ENCODE data around the gene SPAG9.
A peak's percentile ranks its signal among the peaks of the same experiment; 100 is the strongest.

SPAG9 gene

DNA sequence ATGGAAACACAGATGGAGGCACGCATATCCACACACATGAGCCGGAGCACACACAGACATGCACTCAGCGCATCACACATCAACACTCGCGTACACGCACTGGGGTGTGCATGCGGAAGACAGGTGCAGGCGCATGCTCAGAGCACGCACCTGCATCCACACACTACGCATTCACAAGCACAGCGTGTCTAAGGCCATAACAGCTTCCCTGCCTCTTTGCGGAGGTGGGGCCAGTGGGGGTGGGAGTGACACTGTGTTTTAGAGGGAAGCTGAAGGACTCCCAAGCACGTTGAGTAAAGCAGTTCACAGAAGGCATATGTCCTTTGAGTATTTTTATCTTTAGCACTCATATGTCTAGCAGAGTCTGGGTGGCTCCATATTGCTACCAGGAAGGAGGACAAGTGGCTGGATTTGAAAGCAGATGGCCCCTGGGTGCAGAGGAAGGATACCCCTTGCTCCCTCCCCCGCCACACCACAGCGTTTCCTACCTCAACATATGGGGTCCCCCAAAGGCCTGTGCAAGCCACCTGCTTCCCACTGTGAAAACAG lies 185.9 kb downstream of the SPAG9 start:
- no peak overlapping the region for H3K14ac ChIP-seq (ENCODE audit: low read length)
- H3K36me3 ChIP-seq (replicated peaks in 1 of 2; ENCODE audit: control insufficient read depth in 2 of 2, insufficient read depth in 2 of 2, low read length in 2 of 2) = no peaks in the 10 kb centered on the region
- peaks cover 10 to 14% of the 10 kb centered on the region in 2 donors for H3K4me1 ChIP-seq (ENCODE audit: control insufficient read depth in 2 of 2, insufficient read depth in 1 of 2, low read depth in 1 of 2, low read length in 2 of 2)
- peak overlapping the region; percentile 70 for H3K18ac ChIP-seq (ENCODE audit: low read length)
- no CpG with 5 or more reads among the region's 15 CpGs for whole genome bisulfite sequencing, 2 donors (ENCODE audit: extremely low coverage in 2 of 2, insufficient read length in 2 of 2, insufficient replicate concordance in 1 of 2)
- H3K27me3 ChIP-seq (ENCODE audit: control insufficient read depth in 3 of 3, insufficient read depth in 3 of 3, low read depth in 1 of 3, low read length in 3 of 3) = no peaks in the 10 kb centered on the region
- no peak overlapping the region for H4K91ac ChIP-seq (ENCODE audit: low read depth, low read length, poor library complexity)
- H3K4me3 ChIP-seq (ENCODE audit: low read length in 2 of 2) = no peak overlapping the region
- no peak overlapping the region for H2BK5ac ChIP-seq (ENCODE audit: low read length)
- no peak overlapping the region for H2BK12ac ChIP-seq (ENCODE audit: low read length)
- H2AFZ ChIP-seq (ENCODE audit: low read length) = no peak overlapping the region
- DNase-seq (ENCODE audit: low spot score) = no peak
- H3K9ac ChIP-seq (ENCODE audit: low read depth, low read length, poor library complexity) = no peak overlapping the region
- no peak overlapping the region for H2BK120ac ChIP-seq (ENCODE audit: low read depth, low read length)
- peak overlapping the region; percentile 1 for H2BK15ac ChIP-seq (ENCODE audit: low read length)
- no peak overlapping the region for H3K4ac ChIP-seq (ENCODE audit: low read length)
- H3K79me1 ChIP-seq (ENCODE audit: low read depth, low read length) = no peaks in the 10 kb centered on the region
- no peaks in the 10 kb centered on the region for H3K9me3 ChIP-seq (replicated peaks in 1 of 2; ENCODE audit: control insufficient read depth in 2 of 2, insufficient read depth in 1 of 2, low read depth in 1 of 2, low read length in 2 of 2)
- H2AK5ac ChIP-seq (ENCODE audit: low read depth, low read length) = no peak overlapping the region
- no peak overlapping the region for H4K8ac ChIP-seq (ENCODE audit: low read depth, low read length)
- H3K23ac ChIP-seq (ENCODE audit: low read depth, low read length, poor library complexity) = no peak overlapping the region
- no peak overlapping the region for H3K4me2 ChIP-seq (ENCODE audit: insufficient read depth, low read length, poor library complexity, severe bottlenecking)
- H3K27ac ChIP-seq (replicated peaks; ENCODE audit: low read length) = no peak overlapping the region

GRCh38 chr17:50934161-50934560 lies 186.5 kb downstream of the SPAG9 start:
- no peaks in the 10 kb centered on the region for H3K9me3 ChIP-seq (replicated peaks in 1 of 2; ENCODE audit: control insufficient read depth in 2 of 2, insufficient read depth in 1 of 2, low read depth in 1 of 2, low read length in 2 of 2)
- H2BK12ac ChIP-seq (ENCODE audit: low read length) = no peak overlapping the region
- no peak overlapping the region for H2AK5ac ChIP-seq (ENCODE audit: low read depth, low read length)
- H3K36me3 ChIP-seq (replicated peaks in 1 of 2; ENCODE audit: control insufficient read depth in 2 of 2, insufficient read depth in 2 of 2, low read length in 2 of 2) = no peaks in the 10 kb centered on the region
- H4K8ac ChIP-seq (ENCODE audit: low read depth, low read length) = no peak overlapping the region
- no peak overlapping the region for H3K27ac ChIP-seq (replicated peaks; ENCODE audit: low read length)
- H4K91ac ChIP-seq (ENCODE audit: low read depth, low read length, poor library complexity) = no peak overlapping the region
- no peak overlapping the region for H3K9ac ChIP-seq (ENCODE audit: low read depth, low read length, poor library complexity)
- no peak overlapping the region for H2BK15ac ChIP-seq (ENCODE audit: low read length)
- H2AFZ ChIP-seq (ENCODE audit: low read length) = no peak overlapping the region
- no peak overlapping the region for H3K4me2 ChIP-seq (ENCODE audit: insufficient read depth, low read length, poor library complexity, severe bottlenecking)
- H3K4me1 ChIP-seq (ENCODE audit: control insufficient read depth in 2 of 2, insufficient read depth in 1 of 2, low read depth in 1 of 2, low read length in 2 of 2) = peaks cover 11 to 12% of the 10 kb centered on the region in 2 donors
- no peak for DNase-seq (ENCODE audit: low spot score)
- no peak overlapping the region for H3K14ac ChIP-seq (ENCODE audit: low read length)
- H3K23ac ChIP-seq (ENCODE audit: low read depth, low read length, poor library complexity) = no peak overlapping the region
- H3K4me3 ChIP-seq (ENCODE audit: low read length in 2 of 2) = no peak overlapping the region
- H3K4ac ChIP-seq (ENCODE audit: low read length) = no peak overlapping the region
- no peak overlapping the region for H2BK120ac ChIP-seq (ENCODE audit: low read depth, low read length)
- no CpG with 5 or more reads among the region's 4 CpGs for WGBS, 2 donors (ENCODE audit: extremely low coverage in 2 of 2, insufficient read length in 2 of 2, insufficient replicate concordance in 1 of 2)
- H3K27me3 ChIP-seq (ENCODE audit: control insufficient read depth in 3 of 3, insufficient read depth in 3 of 3, low read depth in 1 of 3, low read length in 3 of 3) = no peaks in the 10 kb centered on the region
- no peak overlapping the region for H3K18ac ChIP-seq (ENCODE audit: low read length)
- H3K79me1 ChIP-seq (ENCODE audit: low read depth, low read length) = no peaks in the 10 kb centered on the region
- H2BK5ac ChIP-seq (ENCODE audit: low read length) = no peak overlapping the region

DNA sequence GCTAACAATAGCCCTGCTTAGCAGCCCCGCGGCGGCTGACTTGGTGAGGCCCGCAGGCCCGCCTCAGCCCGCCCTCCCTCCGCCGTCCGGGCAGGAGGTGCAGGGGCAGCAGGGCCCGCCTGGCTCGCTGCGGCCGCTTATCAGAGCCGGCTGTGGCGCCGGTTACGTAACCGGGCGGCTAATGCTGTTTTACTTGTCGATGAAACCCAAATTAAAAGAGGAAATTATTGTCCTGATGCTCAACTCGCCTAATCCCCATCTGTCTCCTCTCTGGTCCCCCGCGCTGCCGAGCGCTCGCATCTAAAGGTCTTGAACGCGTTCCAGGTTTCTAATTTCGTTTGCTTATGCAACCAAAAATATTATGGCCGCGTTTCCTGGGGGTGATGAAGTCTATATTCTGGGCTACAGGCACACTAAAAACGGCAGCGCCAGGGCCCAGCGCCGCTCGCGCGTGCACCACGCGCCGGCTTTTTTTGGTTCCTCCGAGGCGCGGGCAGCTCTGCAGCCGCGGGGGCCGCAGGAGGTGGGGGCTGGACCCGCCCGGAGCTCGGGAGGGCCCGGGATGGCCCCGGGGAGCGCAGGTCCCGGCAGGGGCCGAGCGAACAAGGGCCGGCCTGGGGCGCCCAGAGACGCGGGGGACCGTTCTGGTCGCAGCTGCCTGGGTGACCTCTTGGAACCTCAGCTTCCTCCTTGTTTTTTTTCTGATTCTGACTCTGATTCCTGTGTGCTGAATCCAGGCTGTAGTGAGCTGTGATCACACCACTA lies 189.3 kb downstream of the SPAG9 start:
- Histone ChIP-seq H3K9ac (ENCODE audit: low read depth, low read length, poor library complexity) (no peak overlapping the region), H2BK120ac (ENCODE audit: low read depth, low read length) (peak overlapping the region; percentile 51), H2BK12ac (ENCODE audit: low read length) (no peak overlapping the region), H2AK5ac (ENCODE audit: low read depth, low read length) (no peak overlapping the region), H2BK15ac (ENCODE audit: low read length) (peak overlapping the region; percentile 81), H3K23ac (ENCODE audit: low read depth, low read length, poor library complexity) (no peak overlapping the region), H4K8ac (ENCODE audit: low read depth, low read length) (no peak overlapping the region), H3K4me1 (ENCODE audit: control insufficient read depth in 2 of 2, insufficient read depth in 1 of 2, low read depth in 1 of 2, low read length in 2 of 2) (peaks cover 11 to 12% of the 10 kb centered on the region in 2 donors), H4K91ac (ENCODE audit: low read depth, low read length, poor library complexity) (no peak overlapping the region), H3K14ac (ENCODE audit: low read length) (no peak overlapping the region), H3K18ac (ENCODE audit: low read length) (peak overlapping the region; percentile 76), H2AFZ (ENCODE audit: low read length) (peak overlapping the region; percentile 97), H3K4ac (ENCODE audit: low read length) (no peak overlapping the region), H3K79me1 (ENCODE audit: low read depth, low read length) (no peaks in the 10 kb centered on the region), H3K27ac (replicated peaks; ENCODE audit: low read length) (no peak overlapping the region), H3K4me2 (ENCODE audit: insufficient read depth, low read length, poor library complexity, severe bottlenecking) (peak overlapping the region; percentile 71), H3K36me3 (replicated peaks in 1 of 2; ENCODE audit: control insufficient read depth in 2 of 2, insufficient read depth in 2 of 2, low read length in 2 of 2) (no peaks in the 10 kb centered on the region), H3K27me3 (ENCODE audit: control insufficient read depth in 3 of 3, insufficient read depth in 3 of 3, low read depth in 1 of 3, low read length in 3 of 3) (no peaks in the 10 kb centered on the region), H2BK5ac (ENCODE audit: low read length) (no peak overlapping the region), H3K4me3 (ENCODE audit: low read length in 2 of 2) (peak overlapping the region; percentile 61 to 64), H3K9me3 (replicated peaks in 1 of 2; ENCODE audit: control insufficient read depth in 2 of 2, insufficient read depth in 1 of 2, low read depth in 1 of 2, low read length in 2 of 2) (no peaks in the 10 kb centered on the region)
- DNase-seq (ENCODE audit: low spot score) = peak; percentile 76
- no CpG with 5 or more reads among the region's 62 CpGs for WGBS, 2 donors (ENCODE audit: extremely low coverage in 2 of 2, insufficient read length in 2 of 2, insufficient replicate concordance in 1 of 2)

GRCh38 chr17:50928646-50929045 lies 192.0 kb downstream of the SPAG9 start:
- Histone ChIP-seq H3K79me1 (ENCODE audit: low read depth, low read length) (no peaks in the 10 kb centered on the region), H2AK5ac (ENCODE audit: low read depth, low read length) (no peak overlapping the region), H3K27ac (replicated peaks; ENCODE audit: low read length) (no peak overlapping the region), H2AFZ (ENCODE audit: low read length) (no peak overlapping the region), H3K18ac (ENCODE audit: low read length) (no peak overlapping the region), H2BK120ac (ENCODE audit: low read depth, low read length) (no peak overlapping the region), H2BK12ac (ENCODE audit: low read length) (no peak overlapping the region), H3K36me3 (replicated peaks in 1 of 2; ENCODE audit: control insufficient read depth in 2 of 2, insufficient read depth in 2 of 2, low read length in 2 of 2) (no peaks in the 10 kb centered on the region), H3K9ac (ENCODE audit: low read depth, low read length, poor library complexity) (no peak overlapping the region), H3K14ac (ENCODE audit: low read length) (no peak overlapping the region), H3K4me1 (ENCODE audit: control insufficient read depth in 2 of 2, insufficient read depth in 1 of 2, low read depth in 1 of 2, low read length in 2 of 2) (peaks cover 9 to 11% of the 10 kb centered on the region in 2 donors), H3K4me2 (ENCODE audit: insufficient read depth, low read length, poor library complexity, severe bottlenecking) (no peak overlapping the region), H2BK5ac (ENCODE audit: low read length) (no peak overlapping the region), H3K23ac (ENCODE audit: low read depth, low read length, poor library complexity) (no peak overlapping the region), H4K91ac (ENCODE audit: low read depth, low read length, poor library complexity) (no peak overlapping the region), H3K4ac (ENCODE audit: low read length) (no peak overlapping the region), H3K9me3 (replicated peaks in 1 of 2; ENCODE audit: control insufficient read depth in 2 of 2, insufficient read depth in 1 of 2, low read depth in 1 of 2, low read length in 2 of 2) (no peaks in the 10 kb centered on the region), H3K4me3 (ENCODE audit: low read length in 2 of 2) (no peak overlapping the region), H3K27me3 (ENCODE audit: control insufficient read depth in 3 of 3, insufficient read depth in 3 of 3, low read depth in 1 of 3, low read length in 3 of 3) (peaks cover 0 to 19% (median 0%) of the 10 kb centered on the region in 3 experiments), H2BK15ac (ENCODE audit: low read length) (no peak overlapping the region), H4K8ac (ENCODE audit: low read depth, low read length) (no peak overlapping the region)
- no CpG with 5 or more reads among the region's 4 CpGs for WGBS, 2 donors (ENCODE audit: extremely low coverage in 2 of 2, insufficient read length in 2 of 2, insufficient replicate concordance in 1 of 2)
- no peak for DNase-seq (ENCODE audit: low spot score)
